Right lobe of liver (tissue), 6 donors: ENCODE data around the gene ANO2. TPM values are rescaled to one million over a fixed set of nuclear protein-coding genes. Genes with fewer than 3 reads are reported as not detected.

Source experiments
- ATAC-seq, 4 donors: fragments of 200-7000 bp; cut with Tn5 transposase; one replicate each; pipeline ENCODE4 v1.9.1; 2020; ENCODE audit warnings: mild to moderate bottlenecking in 4 of 4, moderate library complexity in 4 of 4
- DNase-seq, 3 donors: peaks; one replicate each; pipeline ENCODE4 v3.0.0-alpha.2; 2020
- H3K27ac ChIP-seq, 3 donors: fragments of 200-600 bp; one replicate each; pipeline ENCODE4 v1.8.0; 2022
- H3K27me3 ChIP-seq, 2 donors: fragments of 200-600 bp; one replicate each; pipeline ENCODE4 v1.8.0; 2022
- H3K36me3 ChIP-seq, 4 donors: fragments of 200-600 bp; sonication (generic) in 1 of 4; one replicate each; pipeline versions ENCODE4 v1.5.1 to v1.8.0; 2017 to 2022; ENCODE audit warnings: control low read depth in 1 of 4
- H3K4me1 ChIP-seq, 4 donors: fragments of 200-600 bp; sonication (generic) in 1 of 4; one replicate each; pipeline versions ENCODE4 v1.5.1 to v1.8.0; 2017 to 2022; ENCODE audit warnings: control low read depth in 1 of 4
- H3K4me3 ChIP-seq, 3 donors: fragments of 200-600 bp; one replicate each; pipeline ENCODE4 v1.8.0; 2022
- H3K9me3 ChIP-seq, 4 donors: fragments of 200-600 bp; sonication (generic) in 1 of 4; one replicate each; pipeline versions ENCODE4 v1.5.1 to v1.8.0; 2017 to 2022; ENCODE audit warnings: control low read depth in 1 of 4
- POLR2A ChIP-seq: fragments of 450-650 bp; IDR thresholded peaks from one replicate; pipeline ENCODE4 v1.6.1; 2017; ENCODE audit warnings: antibody characterized with exemption, mild to moderate bottlenecking
- WGBS: methylation state at CpG from one replicate; pipeline ENCODE4 v1.1.6; 2018; ENCODE audit warnings: low coverage, low lambda C conversion rate; ENCODE audit not compliant: insufficient coverage; ENCODE audit errors: missing lambda C conversion rate; 5-methylcytosine and 5-hydroxymethylcytosine counted together
- intact Hi-C, 2 donors: fragments of 100-400 bp; cut with DNase I; formaldehyde crosslinking; loops; one replicate each; pipeline versions ENCODE4 v1.11.2 to v1.14.1; 2022
- total RNA-seq, 6 experiments: library from RNA; depleted of rRNA in 2 of 6; stranded (reverse); fragments of >200 nt in 2 of 6; fragmentation: NEBNext Ultra II Directional in 3 of 6; extraction: Animal tissue kit (Norgen Biotek cat#: 25700) in 3 of 6; gene quantifications; one replicate each; pipeline versions ENCODE4 v1.1.0 to v1.2.4, GENCODE V29; 2016 to 2023
- TF ChIP-seq, protein P1 (sequence below), 4 donors: fragments of 200-600 bp in 3 of 4; fragments of 450-650 bp in 1 of 4; IDR thresholded peaks; one replicate each; pipeline versions ENCODE4 v1.5.1 to v1.8.0; 2016 to 2022; ENCODE audit warnings: antibody characterized with exemption in 4 of 4, mild to moderate bottlenecking in 2 of 4
- donor health status: DM: no; HTN: yes; CAD: no.
- donor health status: DM: no; HTN: no; CAD: no.
- donor health status: DM: no; HTN: no; CAD: no.
- donor health status: DM: no; HTN: yes; CAD: no.
- donor health status: DM: no; HTN: yes; CAD: no.

Gene ANO2
- total RNA-seq, 6 experiments from 2014 or later: 0.06 to 0.89 (median 0.32) TPM; not detected in 1

DNA sequence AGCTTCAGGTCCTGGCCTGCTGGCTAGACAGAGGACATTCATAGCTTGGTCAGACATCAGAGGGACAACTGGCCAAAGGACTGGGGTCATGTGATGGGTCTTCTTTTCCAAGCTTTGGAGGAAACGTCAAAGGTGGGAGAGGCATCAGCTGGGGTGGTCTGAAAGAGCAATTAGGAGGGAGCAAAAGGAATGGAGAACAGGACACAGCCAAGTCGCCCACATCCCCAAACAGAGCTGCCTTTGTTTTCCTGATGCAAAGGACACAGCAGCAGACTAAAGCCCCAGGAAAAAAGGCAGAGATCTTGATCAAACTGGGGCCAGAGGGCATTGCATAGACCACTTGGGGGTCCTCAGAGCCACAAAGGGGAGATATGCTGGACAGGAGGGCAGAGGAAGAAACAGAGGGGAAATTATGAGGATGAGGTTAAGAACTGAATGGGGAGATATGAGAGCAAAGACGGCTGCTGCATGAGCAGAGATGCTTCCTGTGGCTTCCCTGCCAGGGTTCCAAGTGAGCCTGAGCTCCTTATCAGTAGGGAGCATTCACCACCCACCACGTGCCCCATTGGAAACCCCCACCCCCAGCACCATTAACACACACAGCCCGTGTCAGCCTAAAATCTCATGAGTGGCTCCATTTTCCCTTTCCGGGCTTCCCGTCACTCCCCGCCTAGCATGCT lies 62.4 kb downstream of the ANO2 start:
- 41% methylated on average over 8 of the region's 8 CpGs for WGBS
- ATAC-seq (no peak), DNase-seq (no peak)
- H3K27ac ChIP-seq: no peak overlapping the region
- H3K4me3 ChIP-seq: no peak overlapping the region
- H3K27me3 ChIP-seq: no peaks in the 10 kb centered on the region
- TF ChIP-seq, protein P1, sequence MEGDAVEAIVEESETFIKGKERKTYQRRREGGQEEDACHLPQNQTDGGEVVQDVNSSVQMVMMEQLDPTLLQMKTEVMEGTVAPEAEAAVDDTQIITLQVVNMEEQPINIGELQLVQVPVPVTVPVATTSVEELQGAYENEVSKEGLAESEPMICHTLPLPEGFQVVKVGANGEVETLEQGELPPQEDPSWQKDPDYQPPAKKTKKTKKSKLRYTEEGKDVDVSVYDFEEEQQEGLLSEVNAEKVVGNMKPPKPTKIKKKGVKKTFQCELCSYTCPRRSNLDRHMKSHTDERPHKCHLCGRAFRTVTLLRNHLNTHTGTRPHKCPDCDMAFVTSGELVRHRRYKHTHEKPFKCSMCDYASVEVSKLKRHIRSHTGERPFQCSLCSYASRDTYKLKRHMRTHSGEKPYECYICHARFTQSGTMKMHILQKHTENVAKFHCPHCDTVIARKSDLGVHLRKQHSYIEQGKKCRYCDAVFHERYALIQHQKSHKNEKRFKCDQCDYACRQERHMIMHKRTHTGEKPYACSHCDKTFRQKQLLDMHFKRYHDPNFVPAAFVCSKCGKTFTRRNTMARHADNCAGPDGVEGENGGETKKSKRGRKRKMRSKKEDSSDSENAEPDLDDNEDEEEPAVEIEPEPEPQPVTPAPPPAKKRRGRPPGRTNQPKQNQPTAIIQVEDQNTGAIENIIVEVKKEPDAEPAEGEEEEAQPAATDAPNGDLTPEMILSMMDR (IDR thresholded peaks at IDR 0.05): no peak
- TF ChIP-seq POLR2A: no peak
- H3K36me3 ChIP-seq: no peaks in the 10 kb centered on the region
- H3K4me1 ChIP-seq: no peaks in the 10 kb centered on the region
- intact Hi-C loops: no loop called here
- no peaks in the 10 kb centered on the region for H3K9me3 ChIP-seq

DNA sequence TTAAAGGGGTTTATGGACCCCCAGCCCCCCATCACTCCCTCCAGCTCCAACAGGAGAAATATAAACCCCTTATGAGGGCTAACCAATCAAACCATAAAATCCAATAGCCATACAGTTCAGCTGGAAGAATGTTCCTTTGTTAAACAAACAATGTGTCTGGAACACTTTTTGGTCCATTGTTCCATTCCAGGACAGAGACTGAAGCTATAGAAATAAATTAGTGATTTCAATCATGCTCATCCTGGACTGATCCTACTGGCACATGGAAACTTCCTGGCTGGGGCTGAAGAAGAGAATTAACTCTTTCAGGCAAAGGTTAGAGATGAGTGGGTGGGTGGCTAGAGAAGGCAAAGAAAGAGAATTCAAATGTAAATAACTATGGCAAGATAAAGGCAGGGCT lies 63.4 kb downstream of the ANO2 start:
- H3K36me3 ChIP-seq: no peaks in the 10 kb centered on the region
- ATAC-seq (no peak), DNase-seq (no peak)
- no peak overlapping the region for H3K27ac ChIP-seq
- intact Hi-C loops: no loop called here
- no peak overlapping the region for H3K4me3 ChIP-seq
- H3K9me3 ChIP-seq: no peaks in the 10 kb centered on the region
- TF ChIP-seq, protein P1 (IDR thresholded peaks at IDR 0.05): no peak
- no peak for TF ChIP-seq POLR2A
- H3K27me3 ChIP-seq: no peaks in the 10 kb centered on the region
- no peaks in the 10 kb centered on the region for H3K4me1 ChIP-seq

DNA sequence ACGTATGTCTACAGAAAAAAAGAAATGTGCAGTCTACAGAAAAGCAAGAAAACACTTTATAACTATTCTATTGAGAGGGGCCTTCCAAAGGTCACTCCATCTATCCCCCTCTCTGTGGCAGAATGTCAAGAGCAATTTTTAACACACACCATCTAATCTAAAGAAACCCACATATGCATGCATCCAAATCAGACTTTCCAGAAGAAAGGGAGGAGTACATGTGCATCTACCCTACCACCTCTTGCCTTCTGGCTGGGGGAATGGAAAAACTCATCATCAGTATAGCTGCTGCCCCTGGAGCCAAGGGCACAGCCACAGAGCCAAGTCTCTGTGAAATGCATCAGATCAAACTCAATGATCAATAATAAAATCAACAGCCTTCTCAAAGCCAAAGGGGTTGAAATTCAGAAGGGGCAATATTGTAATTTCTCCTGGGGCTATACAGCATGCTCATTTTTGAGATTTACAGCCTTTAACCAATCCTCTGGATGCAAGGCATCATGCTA lies 63.9 kb downstream of the ANO2 start:
- no peaks in the 10 kb centered on the region for H3K27me3 ChIP-seq
- no peak overlapping the region for H3K4me3 ChIP-seq
- no peaks in the 10 kb centered on the region for H3K9me3 ChIP-seq
- no peaks in the 10 kb centered on the region for H3K36me3 ChIP-seq
- WGBS: 46% methylated on average over 1 of the region's 1 CpG
- intact Hi-C loops: no loop called here
- ATAC-seq: no peak
- no peak for DNase-seq
- H3K4me1 ChIP-seq: no peaks in the 10 kb centered on the region
- TF ChIP-seq POLR2A: no peak
- TF ChIP-seq, protein P1 (IDR thresholded peaks at IDR 0.05): no peak
- no peak overlapping the region for H3K27ac ChIP-seq

DNA sequence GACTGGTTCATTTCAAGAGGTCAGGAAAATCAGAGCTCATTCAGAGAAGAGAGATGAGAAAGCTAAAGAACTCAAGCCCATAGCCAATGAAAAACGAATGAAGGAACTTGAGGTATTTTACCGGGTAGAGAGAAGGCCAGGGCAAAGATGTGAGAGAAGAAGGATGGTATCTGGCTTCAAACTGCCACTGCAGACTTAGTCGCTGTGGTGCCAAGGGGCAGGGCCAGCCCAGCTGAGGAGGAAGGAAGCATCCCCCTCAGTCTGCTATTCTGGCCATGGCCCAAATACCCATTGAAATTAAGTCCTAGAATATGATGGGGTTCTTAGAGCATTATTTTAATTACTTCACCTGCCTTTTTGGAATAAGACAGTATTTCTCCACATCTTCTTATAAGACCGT lies 69.2 kb downstream of the ANO2 start:
- intact Hi-C loops: no loop called here
- H3K4me3 ChIP-seq: no peak overlapping the region
- 49% methylated on average over 4 of the region's 4 CpGs for WGBS
- no peaks in the 10 kb centered on the region for H3K36me3 ChIP-seq
- H3K9me3 ChIP-seq: no peaks in the 10 kb centered on the region
- H3K27me3 ChIP-seq: no peaks in the 10 kb centered on the region
- no peaks in the 10 kb centered on the region for H3K4me1 ChIP-seq
- H3K27ac ChIP-seq: no peak overlapping the region
- DNase-seq (no peak), ATAC-seq (no peak)
- TF ChIP-seq, protein P1 (IDR thresholded peaks at IDR 0.05): no peak
